B cell (primary cell): ENCODE results near the gene PA2G4. TPM values are rescaled to one million over a fixed set of nuclear protein-coding genes. Genes with fewer than 3 reads are reported as not detected.

ENCODE experiments used
- ATAC-seq: fragments of 200-7000 bp; cut with Tn5 transposase; one replicate; pipeline ENCODE4 v1.10.0; 2021; ENCODE audit warnings: low read depth, mild to moderate bottlenecking, moderate number of reproducible peaks, moderate library complexity
- CTCF ChIA-PET: fragments of 350-600 bp; sonication (Branson Sonifier 250); formaldehyde crosslinking; loops from one replicate; lab custom pipeline; 2021; ENCODE audit warnings: antibody characterized with exemption, inconsistent platforms; lab: Charles Lee
- POLR2A ChIA-PET: fragments of 350-600 bp; sonication (Branson Sonifier 250); formaldehyde crosslinking; loops from one replicate; lab custom pipeline; 2021; ENCODE audit warnings: antibody characterized with exemption; lab: Charles Lee
- DNase-seq: peaks from one replicate; pipeline ENCODE4 v3.0.0; 2013
- H2AFZ ChIP-seq: 2 replicates; pipeline ENCODE4 v1.6.1; 2012; ENCODE audit warnings: mild to moderate bottlenecking, low read depth, low read length; ENCODE audit not compliant: insufficient read depth, poor library complexity, severe bottlenecking
- H3K27ac ChIP-seq, 2 donors: 1 replicate in 1 of 2; 2 replicates in 1 of 2; pipeline ENCODE4 v1.5.1; 2012 to 2013; ENCODE audit warnings: low read length in 2 of 2, mild to moderate bottlenecking in 2 of 2, moderate library complexity in 1 of 2
- H3K27me3 ChIP-seq, 4 experiments: fragments of 200-600 bp in 1 of 4; sonication (generic) in 1 of 4; replicated peaks in 1 of 4; 1 replicate in 2 of 4; 2 replicates in 2 of 4; pipeline versions ENCODE4 v1.6.1 to v1.7.0; 2013 to 2016; ENCODE audit warnings: low read length in 3 of 4, mild to moderate bottlenecking in 2 of 4, mixed read lengths in 1 of 4, moderate library complexity in 1 of 4; ENCODE audit not compliant: insufficient read depth in 4 of 4, control insufficient read depth in 3 of 4; ENCODE audit errors: control extremely low read depth in 1 of 4
- H3K36me3 ChIP-seq, 2 experiments: replicated peaks in 1 of 2; 1 replicate in 1 of 2; 2 replicates in 1 of 2; pipeline versions ENCODE4 v1.6.1 to v1.7.1; 2013; ENCODE audit warnings: low read length in 1 of 2; ENCODE audit not compliant: insufficient read depth in 2 of 2, control insufficient read depth in 1 of 2; ENCODE audit errors: control extremely low read depth in 1 of 2, extremely low read depth in 1 of 2
- H3K4me1 ChIP-seq, 2 donors: fragments of 200-600 bp in 1 of 2; sonication (generic) in 1 of 2; 1 replicate in 1 of 2; 2 replicates in 1 of 2; pipeline versions ENCODE4 v1.5.1 to v1.6.1; 2013 to 2017; ENCODE audit warnings: low read length in 2 of 2; ENCODE audit not compliant: control insufficient read depth in 2 of 2, insufficient read depth in 2 of 2
- H3K4me2 ChIP-seq: replicated peaks from 2 replicates; pipeline ENCODE3; 2012; ENCODE audit warnings: mild to moderate bottlenecking, low read depth, low read length; ENCODE audit not compliant: poor library complexity, severe bottlenecking
- H3K4me3 ChIP-seq, 5 experiments: fragments of 200-600 bp in 1 of 5; sonication (generic) in 1 of 5; 1 replicate in 3 of 5; 2 replicates in 2 of 5; pipeline versions ENCODE4 v1.5.1 to v1.7.0; 2011 to 2016; ENCODE audit warnings: low read length in 4 of 5, mild to moderate bottlenecking in 4 of 5, low read depth in 2 of 5, control low read depth in 1 of 5, moderate library complexity in 1 of 5; ENCODE audit not compliant: insufficient read depth in 1 of 5; ENCODE audit errors: control extremely low read depth in 1 of 5, extremely low read depth in 1 of 5
- H3K79me2 ChIP-seq: fragments of 200-600 bp; sonication (generic); one replicate; pipeline ENCODE4 v1.6.0; 2016; ENCODE audit warnings: low read length; ENCODE audit not compliant: control insufficient read depth, insufficient read depth
- H3K9ac ChIP-seq: fragments of 200-600 bp; sonication (generic); 2 replicates; pipeline ENCODE4 v1.6.1; 2017; ENCODE audit warnings: mild to moderate bottlenecking, low read length, moderate library complexity
- H3K9me3 ChIP-seq, 3 donors: one replicate each; pipeline versions ENCODE4 v1.6.1 to v1.7.1; 2013; ENCODE audit warnings: low read length in 2 of 3; ENCODE audit not compliant: control insufficient read depth in 2 of 3, insufficient read depth in 1 of 3; ENCODE audit errors: control extremely low read depth in 1 of 3
- H4K20me1 ChIP-seq: 2 replicates; pipeline ENCODE4 v1.6.0; 2012; ENCODE audit warnings: mild to moderate bottlenecking, low read length; ENCODE audit not compliant: insufficient read depth, control insufficient read depth, poor library complexity, severe bottlenecking
- H3K27ac Mint-ChIP-seq: one replicate; pipeline ENCODE4 v1.8.0; 2021; ENCODE audit warnings: mixed read lengths
- H3K27me3 Mint-ChIP-seq: one replicate; pipeline ENCODE4 v1.8.0; 2021; ENCODE audit warnings: mixed read lengths
- H3K4me1 Mint-ChIP-seq: one replicate; pipeline ENCODE4 v1.8.0; 2021; ENCODE audit warnings: mixed read lengths
- H3K4me3 Mint-ChIP-seq: one replicate; pipeline ENCODE4 v1.8.0; 2021; ENCODE audit warnings: mixed read lengths
- H3K9me3 Mint-ChIP-seq: one replicate; pipeline ENCODE4 v1.8.0; 2022; ENCODE audit warnings: mixed read lengths; ENCODE audit not compliant: insufficient read depth
- CTCF ChIP-seq: fragments of 200-600 bp; IDR thresholded peaks from one replicate; pipeline ENCODE4 v1.8.0; 2022; ENCODE audit warnings: antibody characterized with exemption, mild to moderate bottlenecking
- EZH2 ChIP-seq: IDR thresholded peaks from 2 replicates; pipeline ENCODE4 v1.6.1; 2012; ENCODE audit warnings: borderline replicate concordance, low read depth, mild to moderate bottlenecking, moderate library complexity, low read length; ENCODE audit not compliant: insufficient read depth, poor library complexity, severe bottlenecking
- WGBS: methylation state at CpG from one replicate; pipeline ENCODE4 v1.1.5; 2013; ENCODE audit warnings: missing lambda C conversion rate; ENCODE audit not compliant: insufficient coverage; 5-methylcytosine and 5-hydroxymethylcytosine counted together
- intact Hi-C: fragments of 100-400 bp; cut with micrococcal nuclease; formaldehyde crosslinking; loops from one replicate; pipeline ENCODE4 v1.10.0; 2022
- polyA plus RNA-seq: library from polyadenylated mRNA; depleted of rRNA; stranded (reverse); fragments of >200 nt; gene quantifications from 2 replicates; pipeline ENCODE4 v1.2.3, GENCODE V29; 2012
- total RNA-seq, 2 donors: library from RNA; stranded (reverse); fragments of 120-200 nt in 1 of 2; gene quantifications; 1 replicate in 1 of 2; 2 replicates in 1 of 2; pipeline versions ENCODE4 v1.2.3 to v1.2.4, GENCODE V29; 2013 to 2022

The PA2G4 gene
- total and polyA plus RNA-seq, 2 donors (not counting 1 experiment from before 2014, with no cell fraction given), result 56.7 to 77.3 TPM

GRCh38 chr12:56121204-56121870, 17.0 kb downstream of the PA2G4 start:
- no peak overlapping the region for H3K4me3 Mint-ChIP-seq
- POLR2A ChIA-PET, result interaction anchor here (0.6 kb wide), 1 partner anchor 69 kb away, joined by 5 read pairs; no protein-coding TSS in a partner anchor
- no peaks in the 10 kb centered on the region for H3K27me3 Mint-ChIP-seq
- Histone ChIP-seq H3K9ac (no peak overlapping the region), H2AFZ (no peak overlapping the region), H4K20me1 (peaks cover 4% of the 10 kb centered on the region), H3K79me2 (peaks cover 60% of the 10 kb centered on the region), H3K36me3 (peaks cover 0 to 31% of the 10 kb centered on the region in 2 experiments), H3K4me3 (no peak overlapping the region), H3K9me3 (no peaks in the 10 kb centered on the region), H3K4me1 (peaks cover 32 to 38% of the 10 kb centered on the region in 2 donors), H3K27me3 (no peaks in the 10 kb centered on the region), H3K27ac (no peak overlapping the region), H3K4me2 (no peak overlapping the region)
- peaks cover 50% of the 10 kb centered on the region for H3K4me1 Mint-ChIP-seq
- 95% methylated on average over 11 of the region's 11 CpGs for WGBS
- TF ChIP-seq EZH2 (no peak), CTCF (no peak)
- no peak for DNase-seq
- no peaks in the 10 kb centered on the region for H3K9me3 Mint-ChIP-seq
- CTCF ChIA-PET, result interaction anchor here (1.9 to 13.8 kb wide), 3 partner anchors 38 to 100 kb away, joined by 5 to 247 read pairs (median 6); partner anchors contain the start of genes MYL6, RNF41 and SMARCC2
- H3K27ac Mint-ChIP-seq, result no peak overlapping the region
- intact Hi-C loops, result no loop called here
- ATAC-seq, result no peak

GRCh38 chr12:56122637-56123036, 18.3 kb downstream of the PA2G4 start:
- no peak for TF ChIP-seq EZH2
- TF ChIP-seq CTCF, result no peak
- POLR2A ChIA-PET, result no interaction called here
- H3K4me3 ChIP-seq, result no peak overlapping the region
- H3K4me1 ChIP-seq, result peaks cover 45% of the 10 kb centered on the region in 2 donors
- Mint-ChIP-seq H3K4me1 (peaks cover 55% of the 10 kb centered on the region), H3K27me3 (no peaks in the 10 kb centered on the region), H3K27ac (no peak overlapping the region), H3K9me3 (no peaks in the 10 kb centered on the region), H3K4me3 (no peak overlapping the region)
- H4K20me1 ChIP-seq, result peaks cover 4% of the 10 kb centered on the region
- intact Hi-C loops, result no loop called here
- H3K27me3 ChIP-seq, result no peaks in the 10 kb centered on the region
- H3K79me2 ChIP-seq, result peaks cover 55% of the 10 kb centered on the region
- H3K9ac ChIP-seq, result no peak overlapping the region
- CTCF ChIA-PET, result interaction anchor here (0.6 to 13.8 kb wide), 8 partner anchors 33 to 301 kb away, joined by 3 to 247 read pairs (median 4); partner anchors contain the start of genes MYL6, RNF41 and SMARCC2
- H2AFZ ChIP-seq, result no peak overlapping the region
- no peak overlapping the region for H3K4me2 ChIP-seq
- peaks cover 0 to 26% of the 10 kb centered on the region in 2 experiments for H3K36me3 ChIP-seq
- H3K9me3 ChIP-seq, result no peaks in the 10 kb centered on the region
- ATAC-seq, result no peak
- WGBS, result no CpG with 5 or more reads among the region's 2 CpGs
- H3K27ac ChIP-seq, result no peak overlapping the region
- no peak for DNase-seq
